ENCODE measurements around the gene PROSER3.
"Not testable (repeated sequence)": the region's sequence is repeated elsewhere in the genome, so short reads cannot be mapped to it uniquely, and the experiment has no call there.

PROSER3 gene

DNA sequence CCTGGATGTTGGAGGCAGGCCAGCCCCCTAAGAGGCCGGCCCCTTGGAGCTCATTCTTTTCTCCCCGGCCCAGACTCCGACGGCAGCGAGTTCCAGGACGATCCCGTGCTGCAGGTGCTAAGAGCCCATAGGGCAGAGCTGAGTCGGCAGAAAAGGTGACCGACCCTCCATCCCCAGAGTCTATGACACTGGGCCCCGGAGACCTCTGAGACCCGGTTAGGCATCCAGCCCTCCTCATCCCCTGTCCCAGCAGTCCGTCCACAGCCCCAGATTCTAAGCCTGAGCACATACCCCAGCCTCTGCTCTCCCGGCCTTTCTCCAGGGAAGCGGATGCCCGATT, 10.1 kb downstream of the PROSER3 start:
- TF ChIP-seq, protein P1, sequence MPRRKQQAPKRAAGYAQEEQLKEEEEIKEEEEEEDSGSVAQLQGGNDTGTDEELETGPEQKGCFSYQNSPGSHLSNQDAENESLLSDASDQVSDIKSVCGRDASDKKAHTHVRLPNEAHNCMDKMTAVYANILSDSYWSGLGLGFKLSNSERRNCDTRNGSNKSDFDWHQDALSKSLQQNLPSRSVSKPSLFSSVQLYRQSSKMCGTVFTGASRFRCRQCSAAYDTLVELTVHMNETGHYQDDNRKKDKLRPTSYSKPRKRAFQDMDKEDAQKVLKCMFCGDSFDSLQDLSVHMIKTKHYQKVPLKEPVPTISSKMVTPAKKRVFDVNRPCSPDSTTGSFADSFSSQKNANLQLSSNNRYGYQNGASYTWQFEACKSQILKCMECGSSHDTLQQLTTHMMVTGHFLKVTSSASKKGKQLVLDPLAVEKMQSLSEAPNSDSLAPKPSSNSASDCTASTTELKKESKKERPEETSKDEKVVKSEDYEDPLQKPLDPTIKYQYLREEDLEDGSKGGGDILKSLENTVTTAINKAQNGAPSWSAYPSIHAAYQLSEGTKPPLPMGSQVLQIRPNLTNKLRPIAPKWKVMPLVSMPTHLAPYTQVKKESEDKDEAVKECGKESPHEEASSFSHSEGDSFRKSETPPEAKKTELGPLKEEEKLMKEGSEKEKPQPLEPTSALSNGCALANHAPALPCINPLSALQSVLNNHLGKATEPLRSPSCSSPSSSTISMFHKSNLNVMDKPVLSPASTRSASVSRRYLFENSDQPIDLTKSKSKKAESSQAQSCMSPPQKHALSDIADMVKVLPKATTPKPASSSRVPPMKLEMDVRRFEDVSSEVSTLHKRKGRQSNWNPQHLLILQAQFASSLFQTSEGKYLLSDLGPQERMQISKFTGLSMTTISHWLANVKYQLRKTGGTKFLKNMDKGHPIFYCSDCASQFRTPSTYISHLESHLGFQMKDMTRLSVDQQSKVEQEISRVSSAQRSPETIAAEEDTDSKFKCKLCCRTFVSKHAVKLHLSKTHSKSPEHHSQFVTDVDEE (CRISPR knock-in tag; IDR thresholded peaks at IDR 0.05) = no peak
- TF ChIP-seq RARB (CRISPR knock-in tag; IDR thresholded peaks at IDR 0.05) (no peak), OSR1 (CRISPR knock-in tag; IDR thresholded peaks at IDR 0.05) (no peak), SNAI2 (CRISPR knock-in tag; IDR thresholded peaks at IDR 0.05) (no peak), ZNF8 (CRISPR knock-in tag; IDR thresholded peaks at IDR 0.05) (no peak), ARNTL (CRISPR knock-in tag; IDR thresholded peaks at IDR 0.05; ENCODE audit: borderline replicate concordance, low read depth) (no peak), TOX (CRISPR knock-in tag; IDR thresholded peaks at IDR 0.05; ENCODE audit: borderline replicate concordance) (no peak)
- ATAC-seq = no peak

DNA sequence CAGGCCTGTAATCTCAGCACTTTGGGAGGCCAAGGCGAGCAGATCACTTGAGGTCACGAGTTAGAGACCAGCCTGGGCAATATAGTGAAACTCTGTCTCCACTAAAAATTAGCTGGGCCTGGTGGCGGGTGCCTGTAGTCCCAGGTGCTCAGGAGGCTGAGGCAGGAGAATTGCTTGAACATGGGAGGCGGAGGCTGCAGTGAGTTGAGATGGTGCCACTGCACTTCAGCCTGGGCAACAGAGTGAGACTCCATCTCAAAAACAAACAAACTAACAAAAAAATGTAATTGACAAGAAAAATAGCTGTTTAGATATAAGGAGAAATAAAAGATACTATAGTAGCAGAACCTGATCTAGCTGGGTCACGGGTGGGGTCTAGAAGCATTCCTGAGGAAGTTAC, 14.4 kb downstream of the PROSER3 start:
- ATAC-seq = not testable (repeated sequence)

DNA sequence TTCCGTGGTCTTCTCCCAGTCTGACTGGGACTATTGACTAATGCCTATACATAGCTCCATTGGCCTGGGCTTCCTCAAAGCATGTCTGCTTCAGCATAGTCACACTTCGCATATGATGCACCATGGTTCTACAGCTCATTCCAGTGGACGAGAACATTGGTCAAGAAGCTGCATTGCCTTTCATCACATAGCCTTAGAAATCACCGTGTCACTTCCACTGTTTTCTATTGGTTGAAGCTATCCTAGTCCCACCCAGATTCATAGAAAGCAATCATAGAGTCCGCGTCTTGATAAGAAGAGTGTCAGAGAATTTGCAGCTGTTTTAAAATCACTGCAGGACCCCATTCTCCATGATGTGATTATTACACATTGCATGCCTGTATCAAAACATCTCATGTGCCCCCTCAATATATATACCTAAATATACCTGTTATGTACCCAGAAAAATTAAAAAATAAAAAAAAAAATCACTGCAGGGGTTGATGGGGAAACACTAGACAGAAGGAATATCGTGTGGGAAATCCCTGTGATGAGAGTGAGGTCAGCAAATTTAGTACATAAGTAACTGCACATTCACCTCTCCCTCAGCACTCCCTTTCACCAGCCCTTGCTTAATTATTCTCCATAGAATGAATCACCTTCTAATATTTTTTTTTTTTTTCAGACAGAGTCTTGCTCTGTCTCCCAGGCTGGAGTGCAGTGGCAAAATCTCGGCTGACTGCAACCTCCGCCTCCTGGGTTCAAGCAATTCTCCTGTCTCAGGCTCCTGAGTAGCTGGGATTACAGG, 15.2 kb downstream of the PROSER3 start:
- TF ChIP-seq, protein P2, sequence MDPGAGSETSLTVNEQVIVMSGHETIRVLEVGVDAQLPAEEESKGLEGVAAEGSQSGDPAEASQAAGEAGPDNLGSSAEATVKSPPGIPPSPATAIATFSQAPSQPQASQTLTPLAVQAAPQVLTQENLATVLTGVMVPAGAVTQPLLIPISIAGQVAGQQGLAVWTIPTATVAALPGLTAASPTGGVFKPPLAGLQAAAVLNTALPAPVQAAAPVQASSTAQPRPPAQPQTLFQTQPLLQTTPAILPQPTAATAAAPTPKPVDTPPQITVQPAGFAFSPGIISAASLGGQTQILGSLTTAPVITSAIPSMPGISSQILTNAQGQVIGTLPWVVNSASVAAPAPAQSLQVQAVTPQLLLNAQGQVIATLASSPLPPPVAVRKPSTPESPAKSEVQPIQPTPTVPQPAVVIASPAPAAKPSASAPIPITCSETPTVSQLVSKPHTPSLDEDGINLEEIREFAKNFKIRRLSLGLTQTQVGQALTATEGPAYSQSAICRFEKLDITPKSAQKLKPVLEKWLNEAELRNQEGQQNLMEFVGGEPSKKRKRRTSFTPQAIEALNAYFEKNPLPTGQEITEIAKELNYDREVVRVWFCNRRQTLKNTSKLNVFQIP (CRISPR knock-in tag; IDR thresholded peaks at IDR 0.05; ENCODE audit: borderline replicate concordance, low read depth) = no peak
- no peak for TF ChIP-seq PPARA (CRISPR knock-in tag; IDR thresholded peaks at IDR 0.05; ENCODE audit: borderline replicate concordance)
- TF ChIP-seq, protein P3, sequence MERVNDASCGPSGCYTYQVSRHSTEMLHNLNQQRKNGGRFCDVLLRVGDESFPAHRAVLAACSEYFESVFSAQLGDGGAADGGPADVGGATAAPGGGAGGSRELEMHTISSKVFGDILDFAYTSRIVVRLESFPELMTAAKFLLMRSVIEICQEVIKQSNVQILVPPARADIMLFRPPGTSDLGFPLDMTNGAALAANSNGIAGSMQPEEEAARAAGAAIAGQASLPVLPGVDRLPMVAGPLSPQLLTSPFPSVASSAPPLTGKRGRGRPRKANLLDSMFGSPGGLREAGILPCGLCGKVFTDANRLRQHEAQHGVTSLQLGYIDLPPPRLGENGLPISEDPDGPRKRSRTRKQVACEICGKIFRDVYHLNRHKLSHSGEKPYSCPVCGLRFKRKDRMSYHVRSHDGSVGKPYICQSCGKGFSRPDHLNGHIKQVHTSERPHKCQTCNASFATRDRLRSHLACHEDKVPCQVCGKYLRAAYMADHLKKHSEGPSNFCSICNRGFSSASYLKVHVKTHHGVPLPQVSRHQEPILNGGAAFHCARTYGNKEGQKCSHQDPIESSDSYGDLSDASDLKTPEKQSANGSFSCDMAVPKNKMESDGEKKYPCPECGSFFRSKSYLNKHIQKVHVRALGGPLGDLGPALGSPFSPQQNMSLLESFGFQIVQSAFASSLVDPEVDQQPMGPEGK (CRISPR knock-in tag; IDR thresholded peaks at IDR 0.05; ENCODE audit: borderline replicate concordance) = no peak
- no peak for ATAC-seq

DNA sequence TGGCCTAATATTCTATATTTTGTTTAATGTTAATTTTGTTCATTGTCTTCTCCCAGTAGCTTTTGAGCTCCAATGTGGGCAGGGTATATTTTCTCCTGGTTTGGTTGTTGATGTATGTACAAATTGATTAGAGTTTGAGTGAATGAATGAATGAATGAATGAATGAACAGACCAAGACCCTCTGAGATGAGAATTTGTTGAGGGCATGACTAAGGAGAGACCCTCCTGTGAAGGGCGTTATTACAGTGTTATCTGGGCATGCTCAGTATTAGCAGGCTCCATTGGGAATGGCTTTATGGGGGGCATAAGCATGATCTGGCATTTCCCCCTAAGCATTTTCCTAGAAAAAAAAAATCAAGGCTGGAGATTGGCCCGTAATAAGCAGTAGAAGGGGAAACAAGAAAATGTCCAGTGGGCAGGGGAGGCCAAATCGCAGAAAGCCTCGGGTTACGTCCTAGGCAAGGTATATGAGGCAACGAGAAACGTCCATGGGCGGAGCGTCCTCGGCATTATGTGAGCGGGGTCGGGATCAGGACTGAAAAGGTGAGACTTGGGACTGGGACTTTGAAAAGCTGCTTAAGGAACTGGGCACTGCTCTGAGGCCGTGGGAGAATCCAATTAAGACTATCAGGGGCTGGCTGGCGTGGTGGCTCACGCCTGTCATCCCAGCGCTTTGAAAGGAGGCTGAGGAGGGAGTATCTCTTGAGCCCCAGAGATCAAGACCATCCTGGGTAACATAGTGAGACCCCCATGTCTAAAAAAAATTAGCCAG, 16.5 kb downstream of the PROSER3 start:
- ATAC-seq = peak; percentile 18
- TF ChIP-seq ZNF8 (CRISPR knock-in tag; IDR thresholded peaks at IDR 0.05) = no peak
- TF ChIP-seq, protein P4, sequence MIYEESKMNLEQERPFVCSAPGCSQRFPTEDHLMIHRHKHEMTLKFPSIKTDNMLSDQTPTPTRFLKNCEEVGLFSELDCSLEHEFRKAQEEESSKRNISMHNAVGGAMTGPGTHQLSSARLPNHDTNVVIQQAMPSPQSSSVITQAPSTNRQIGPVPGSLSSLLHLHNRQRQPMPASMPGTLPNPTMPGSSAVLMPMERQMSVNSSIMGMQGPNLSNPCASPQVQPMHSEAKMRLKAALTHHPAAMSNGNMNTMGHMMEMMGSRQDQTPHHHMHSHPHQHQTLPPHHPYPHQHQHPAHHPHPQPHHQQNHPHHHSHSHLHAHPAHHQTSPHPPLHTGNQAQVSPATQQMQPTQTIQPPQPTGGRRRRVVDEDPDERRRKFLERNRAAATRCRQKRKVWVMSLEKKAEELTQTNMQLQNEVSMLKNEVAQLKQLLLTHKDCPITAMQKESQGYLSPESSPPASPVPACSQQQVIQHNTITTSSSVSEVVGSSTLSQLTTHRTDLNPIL (CRISPR knock-in tag; IDR thresholded peaks at IDR 0.05; ENCODE audit: low read depth) = no peak
- no peak for TF ChIP-seq ZFP3 (CRISPR knock-in tag; IDR thresholded peaks at IDR 0.05)
- no peak for TF ChIP-seq TOX (CRISPR knock-in tag; IDR thresholded peaks at IDR 0.05; ENCODE audit: borderline replicate concordance)
- TF ChIP-seq, protein P2 (CRISPR knock-in tag; IDR thresholded peaks at IDR 0.05; ENCODE audit: borderline replicate concordance, low read depth) = no peak
- TF ChIP-seq CSDC2 (CRISPR knock-in tag; IDR thresholded peaks at IDR 0.05) = no peak
- TF ChIP-seq PPARA (CRISPR knock-in tag; IDR thresholded peaks at IDR 0.05; ENCODE audit: borderline replicate concordance) = no peak
- TF ChIP-seq, protein P1 (CRISPR knock-in tag; IDR thresholded peaks at IDR 0.05) = no peak
- no peak for TF ChIP-seq TCF4 (CRISPR knock-in tag; IDR thresholded peaks at IDR 0.05; ENCODE audit: borderline replicate concordance)
- TF ChIP-seq ESRRG (CRISPR knock-in tag; IDR thresholded peaks at IDR 0.05) = no peak
- no peak for TF ChIP-seq ISL1 (CRISPR knock-in tag; IDR thresholded peaks at IDR 0.05)
- TF ChIP-seq, protein P5, sequence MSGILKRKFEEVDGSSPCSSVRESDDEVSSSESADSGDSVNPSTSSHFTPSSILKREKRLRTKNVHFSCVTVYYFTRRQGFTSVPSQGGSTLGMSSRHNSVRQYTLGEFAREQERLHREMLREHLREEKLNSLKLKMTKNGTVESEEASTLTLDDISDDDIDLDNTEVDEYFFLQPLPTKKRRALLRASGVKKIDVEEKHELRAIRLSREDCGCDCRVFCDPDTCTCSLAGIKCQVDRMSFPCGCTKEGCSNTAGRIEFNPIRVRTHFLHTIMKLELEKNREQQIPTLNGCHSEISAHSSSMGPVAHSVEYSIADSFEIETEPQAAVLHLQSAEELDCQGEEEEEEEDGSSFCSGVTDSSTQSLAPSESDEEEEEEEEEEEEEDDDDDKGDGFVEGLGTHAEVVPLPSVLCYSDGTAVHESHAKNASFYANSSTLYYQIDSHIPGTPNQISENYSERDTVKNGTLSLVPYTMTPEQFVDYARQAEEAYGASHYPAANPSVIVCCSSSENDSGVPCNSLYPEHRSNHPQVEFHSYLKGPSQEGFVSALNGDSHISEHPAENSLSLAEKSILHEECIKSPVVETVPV (CRISPR knock-in tag; IDR thresholded peaks at IDR 0.05) = no peak
- no peak for TF ChIP-seq BACH2 (CRISPR knock-in tag; IDR thresholded peaks at IDR 0.05; ENCODE audit: borderline replicate concordance)
- TF ChIP-seq ZFP30 (CRISPR knock-in tag; IDR thresholded peaks at IDR 0.05) = no peak

Measured in SK-N-SH treated with all-trans-retinoic acid at 6 μM for 48 hours (cell line).